Smooth muscle cell of trachea (primary cell): ENCODE data around the gene RNF11. TPM values are rescaled to one million over a fixed set of nuclear protein-coding genes. Genes with fewer than 3 reads are reported as not detected.

Experiments used
- total RNA-seq: library from RNA; depleted of rRNA; stranded (reverse); fragments of >200 nt; gene quantifications from 2 replicates; pipeline ENCODE4 v1.2.1, GENCODE V29; 2014

The RNF11 gene
- 76.9 and 116 TPM in 2 replicates for total RNA-seq

GRCh38 chr1:51235673-51236530, at the start of gene RNF11:
TSS of gene RNF11 (plus strand) at chr1:51236273. CDS start at chr1:51236757, 484 bp downstream.

Other genes with a start within 250 kb of the RNF11 start
- gene C1orf185, start 134.0 kb upstream of the RNF11 start, total RNA-seq = not detected in 2 replicates
- 1.5 and 3.1 TPM in 2 replicates for gene TTC39A, start 94.3 kb downstream of the RNF11 start, total RNA-seq